Activated CD4-positive, alpha-beta T cell treated with anti-CD3 and anti-CD28 coated beads, Interleukin-2, amount 50 U/mL, for 1 hour (primary cell): ENCODE measurements around the gene GRAMD1A.
"Not testable (repeated sequence)": the region's sequence is repeated elsewhere in the genome, so short reads cannot be mapped to it uniquely, and the experiment has no call there.

Experiments
- DNase-seq: peaks from one replicate; pipeline ENCODE4 v3.0.0-alpha.2; 2020

The GRAMD1A gene

DNA sequence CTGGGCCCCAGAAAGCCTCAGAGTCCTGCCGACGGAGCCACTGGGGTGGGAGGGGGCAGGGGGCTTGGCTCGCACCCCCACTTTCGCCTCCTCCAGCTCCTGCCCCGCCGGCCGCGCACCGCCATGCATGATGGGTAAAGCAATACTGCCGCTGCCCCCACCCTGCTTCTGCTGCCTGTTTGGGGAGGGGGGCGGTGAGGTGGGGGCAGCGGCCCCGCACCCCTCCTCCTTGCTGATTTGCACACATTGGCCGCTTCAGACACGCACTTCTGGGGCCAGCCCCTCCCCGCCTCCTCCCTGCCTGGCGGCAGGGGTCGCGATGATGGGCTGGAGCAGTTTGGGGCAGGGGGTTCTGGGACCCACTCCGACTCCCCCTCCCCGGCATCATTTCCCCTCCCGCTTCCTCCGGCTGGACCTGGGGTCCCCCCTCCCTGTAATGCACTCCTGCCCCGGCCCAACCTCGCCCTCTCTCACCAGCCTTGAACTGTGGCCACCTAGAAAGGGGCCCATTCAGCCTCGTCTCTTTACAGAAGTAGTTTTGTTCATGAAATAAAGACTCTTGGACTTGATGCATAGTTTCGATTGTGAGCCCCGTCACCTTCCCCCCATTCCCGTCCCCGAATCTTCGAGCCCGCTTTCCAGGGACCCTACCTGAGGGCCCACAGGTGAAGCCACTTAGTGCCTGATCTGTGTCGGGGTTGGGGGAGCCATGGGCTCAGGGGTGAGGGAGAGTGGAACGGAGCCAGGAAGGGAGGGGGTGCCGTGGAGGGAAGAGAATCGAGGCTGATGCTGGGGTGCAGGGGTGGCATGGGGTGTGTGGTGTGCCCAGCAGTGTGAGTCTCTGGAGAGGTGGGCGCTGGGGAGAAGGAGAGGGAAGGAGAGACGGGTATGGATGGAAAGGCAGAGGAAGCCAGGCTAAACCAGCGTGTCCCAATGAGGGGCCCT is 40.0 kb downstream of the GRAMD1A start:
- no peak for DNase-seq

DNA sequence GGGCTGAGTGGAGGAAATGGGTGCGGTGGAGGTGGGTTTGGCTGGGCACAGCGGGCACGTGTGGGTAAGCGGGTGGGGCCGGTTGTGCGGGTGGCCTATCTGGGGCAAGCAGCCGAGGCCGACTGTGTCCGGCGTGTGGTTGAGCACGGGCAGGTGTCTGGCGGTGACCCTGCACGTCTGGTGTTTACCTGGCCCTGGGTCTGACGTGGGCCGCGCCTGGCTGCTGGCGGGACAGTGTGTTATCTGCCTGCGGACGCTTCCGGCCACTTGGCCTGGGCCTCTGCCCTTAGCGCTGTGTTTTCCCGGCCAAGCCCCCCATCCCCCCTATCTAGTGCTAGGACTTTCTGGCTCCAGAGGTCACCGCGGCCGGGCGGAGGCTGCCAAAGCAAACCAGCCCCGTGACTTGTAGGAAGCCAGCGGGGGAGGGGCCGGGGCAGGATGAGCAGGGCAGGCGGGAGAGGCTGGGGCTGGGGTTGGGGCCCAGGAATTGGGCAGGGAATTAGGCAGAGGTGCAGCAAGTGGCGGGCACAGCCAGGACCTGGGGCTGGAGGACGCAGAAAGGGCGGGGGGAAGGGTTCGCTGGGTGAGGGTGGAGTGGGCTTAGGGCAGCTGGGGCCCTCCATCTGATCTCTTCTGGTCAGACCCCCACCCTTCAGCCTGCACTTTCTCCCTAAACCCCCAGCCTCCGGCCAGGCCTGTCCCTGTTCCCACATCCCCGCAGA is 40.9 kb downstream of the GRAMD1A start:
- peak; percentile 29 for DNase-seq

DNA sequence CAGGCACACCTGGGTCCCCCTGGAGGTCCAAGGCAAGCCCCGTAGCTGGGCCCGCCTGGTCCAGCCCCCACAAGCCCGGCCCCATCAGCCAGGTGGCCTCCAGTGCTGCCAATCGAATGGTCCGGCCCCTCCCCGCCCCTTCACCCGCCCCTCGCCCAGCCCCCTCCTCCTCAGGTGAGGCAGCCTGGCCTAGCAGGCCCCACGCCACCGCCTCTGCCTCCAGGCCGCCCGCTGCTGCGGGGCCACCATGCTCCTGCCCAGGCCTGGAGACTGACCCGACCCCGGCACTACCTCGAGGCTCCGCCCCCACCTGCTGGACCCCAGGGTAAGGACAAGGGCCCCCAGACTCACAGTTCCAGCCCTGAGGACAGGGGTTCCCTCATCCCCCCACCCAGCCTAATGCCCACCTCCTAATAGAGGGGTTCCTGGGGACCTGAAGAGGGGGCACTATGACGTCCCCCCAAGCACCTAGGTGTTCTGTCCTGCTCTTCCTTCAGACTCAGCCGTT is 41.5 kb downstream of the GRAMD1A start, which contains the start of gene HPN:
Gene HPN, plus strand, starts transcription at position 174 of the 508 bp plus-strand sequence. CDS start 786 bp downstream, outside the sequence.
- DNase-seq, result no peak

DNA sequence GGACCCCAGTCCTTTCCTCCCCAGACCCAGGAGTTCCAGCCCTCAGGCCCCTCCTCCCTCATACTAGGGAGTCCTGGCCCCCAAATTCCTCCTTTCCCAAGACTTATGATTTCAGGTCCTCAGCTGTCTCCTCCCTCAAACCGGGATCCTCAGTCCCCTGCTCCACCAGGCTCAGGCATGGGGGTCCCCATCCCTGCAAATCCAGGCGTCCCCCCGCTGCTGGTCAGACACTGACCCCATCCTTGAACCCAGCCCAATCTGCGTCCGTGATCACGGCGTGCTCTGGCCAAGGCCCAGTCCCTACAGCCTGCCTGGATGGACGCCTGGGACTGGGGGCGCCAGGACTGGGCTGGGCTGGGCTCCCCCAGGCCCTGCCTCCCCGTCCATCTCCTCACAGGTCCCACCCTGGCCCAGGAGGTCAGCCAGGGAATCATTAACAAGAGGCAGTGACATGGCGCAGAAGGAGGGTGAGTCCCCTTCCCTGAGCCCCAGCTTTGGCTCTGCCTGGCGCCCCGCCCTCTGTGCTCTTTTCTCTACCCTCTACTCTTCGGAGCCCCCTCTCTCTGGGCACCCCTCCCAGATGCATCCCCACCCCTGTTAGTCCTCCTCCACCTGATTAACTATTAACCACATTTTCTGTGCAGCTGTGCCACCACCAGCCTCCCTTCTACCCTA is 42.1 kb downstream of the GRAMD1A start:
- DNase-seq, result no peak

DNA sequence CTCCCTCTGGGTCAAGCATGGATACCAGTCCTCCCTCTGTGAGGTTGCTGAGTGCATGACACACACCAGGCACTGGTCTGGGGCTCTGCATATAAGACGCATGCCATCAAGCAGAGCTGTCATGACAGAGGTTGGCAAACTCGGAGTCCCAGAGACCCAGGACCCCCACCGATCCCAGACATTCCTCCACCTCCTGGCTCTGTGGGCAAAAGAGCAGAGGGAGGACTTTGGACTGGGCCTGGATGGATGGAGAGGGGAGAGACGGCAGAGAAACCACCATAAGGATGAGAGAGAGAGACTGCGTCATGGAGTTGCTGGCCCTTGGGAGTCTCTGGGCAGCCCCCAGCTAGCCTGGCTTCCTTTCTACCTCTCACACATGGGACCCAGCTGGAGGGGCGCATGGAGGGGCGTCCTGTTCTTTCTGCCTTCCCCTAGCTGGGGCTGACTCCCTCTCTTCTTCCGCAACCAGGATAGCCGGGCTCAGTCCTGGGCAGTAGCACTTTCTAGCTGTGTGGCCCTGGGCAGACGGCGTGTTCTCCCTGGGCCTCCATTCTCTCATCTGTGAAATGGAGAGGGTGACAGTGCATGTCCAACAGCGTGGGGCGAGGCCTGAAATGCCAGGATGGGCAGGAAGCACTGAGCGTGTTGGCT is 43.0 kb downstream of the GRAMD1A start:
- DNase-seq, result no peak

DNA sequence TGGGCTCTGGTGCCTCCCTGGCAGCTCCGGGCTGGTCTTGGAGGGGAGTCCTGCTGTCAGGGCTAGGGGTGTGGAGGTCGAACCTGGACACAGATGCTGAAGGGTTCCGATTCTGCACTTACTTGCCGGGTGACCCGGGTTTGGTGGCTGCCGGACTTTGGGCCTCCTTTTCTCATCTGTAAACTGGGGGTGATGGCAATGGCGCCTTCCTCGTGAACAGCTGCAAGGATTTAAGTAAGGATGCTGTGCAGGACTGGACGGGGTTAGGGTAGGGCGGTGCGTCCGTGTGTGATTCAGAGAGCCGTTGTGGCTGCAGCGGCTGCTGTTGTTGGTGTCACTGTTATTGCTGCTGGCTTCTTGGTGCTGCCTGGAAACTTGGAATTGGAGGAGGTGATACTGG is 43.8 kb downstream of the GRAMD1A start:
- DNase-seq, result no peak

DNA sequence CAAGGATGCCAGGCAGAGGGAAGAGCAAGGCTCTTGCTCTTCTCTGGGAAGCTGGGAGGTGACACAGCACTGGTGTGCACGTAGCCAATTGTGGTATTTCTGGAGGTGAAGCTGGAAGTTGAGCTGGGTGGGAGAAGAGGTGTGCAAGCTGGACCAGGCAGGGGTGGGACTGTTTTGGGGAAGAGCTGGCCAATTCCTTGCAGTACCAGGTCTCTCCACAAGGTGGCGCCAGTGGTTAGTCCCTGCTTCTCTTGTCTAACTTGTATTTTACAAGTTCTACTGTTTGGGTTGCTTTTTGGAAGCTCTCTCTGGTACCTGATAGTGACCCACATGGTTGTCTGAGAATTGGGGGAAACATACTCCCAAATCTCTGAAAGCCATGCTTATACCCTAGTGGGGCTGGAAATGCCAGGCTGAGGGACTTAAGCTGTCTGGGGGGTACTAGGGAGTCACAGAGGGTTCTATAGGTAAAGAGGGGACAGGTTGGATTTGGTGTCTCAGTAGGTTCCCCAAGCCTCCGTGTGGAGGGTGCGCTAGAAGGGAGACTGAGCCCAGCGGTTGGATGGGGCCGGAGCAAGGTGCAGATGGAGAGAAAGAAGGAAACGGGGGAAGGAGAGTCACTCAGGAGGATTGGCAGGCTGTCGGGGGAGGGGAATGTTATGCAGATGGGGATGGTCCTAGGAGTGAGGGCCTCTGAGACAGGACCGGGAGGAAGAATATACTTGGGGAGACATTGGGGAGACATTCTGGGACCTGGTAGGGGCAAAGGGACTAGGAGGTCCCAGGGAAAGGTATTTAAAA is 44.4 kb downstream of the GRAMD1A start:
- DNase-seq, result peak; percentile 66

DNA sequence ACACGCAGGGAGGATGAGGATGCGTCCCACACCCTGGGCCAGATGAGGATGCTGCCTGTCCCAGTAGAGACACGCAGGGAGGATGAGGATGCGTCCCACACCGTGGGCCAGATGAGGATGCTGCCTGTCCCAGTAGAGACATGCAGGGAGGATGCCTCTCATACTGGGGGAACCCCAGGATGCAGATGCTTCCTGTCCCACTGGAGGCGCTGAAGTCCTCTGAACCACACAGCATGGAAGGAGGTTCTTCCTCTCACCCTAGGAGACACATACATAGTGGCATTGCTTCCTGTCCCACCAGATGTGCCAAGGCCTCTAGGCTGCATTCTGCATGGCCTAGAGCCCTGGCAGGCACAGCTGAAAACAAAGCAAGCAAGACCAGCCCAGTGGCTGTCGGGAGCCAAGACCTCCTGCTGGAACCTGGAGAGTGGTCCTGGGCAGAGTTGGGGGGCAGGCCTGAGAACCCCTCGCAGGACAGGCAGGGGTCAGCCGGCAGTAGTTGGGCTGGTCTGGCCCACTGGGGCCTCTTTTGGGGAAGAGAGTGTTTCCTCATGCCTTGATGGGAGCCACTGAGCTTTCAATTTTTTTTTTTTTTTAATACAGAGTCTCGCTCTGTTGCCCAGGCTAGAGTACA is 45.7 kb downstream of the GRAMD1A start:
- peak; percentile 25 for DNase-seq

DNA sequence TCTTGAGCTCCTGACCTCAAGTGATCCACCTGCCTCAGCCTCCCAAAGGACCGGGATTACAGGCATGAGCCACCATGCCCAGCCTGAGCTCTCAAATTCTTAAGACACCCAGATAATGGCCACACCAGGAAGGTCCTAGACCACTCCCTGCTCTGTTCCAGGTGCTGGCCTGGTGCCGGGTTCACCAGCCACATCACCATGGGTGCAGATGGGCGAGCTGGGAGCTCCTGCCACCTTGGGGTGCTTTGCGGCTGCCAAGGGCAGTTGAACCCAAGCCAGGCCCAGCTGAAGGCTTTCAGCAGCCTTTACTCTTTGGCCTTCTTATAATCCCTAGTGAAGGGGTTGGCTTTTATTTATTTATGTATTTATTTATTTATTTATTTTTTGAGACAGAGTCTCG is 46.3 kb downstream of the GRAMD1A start:
- no peak for DNase-seq

DNA sequence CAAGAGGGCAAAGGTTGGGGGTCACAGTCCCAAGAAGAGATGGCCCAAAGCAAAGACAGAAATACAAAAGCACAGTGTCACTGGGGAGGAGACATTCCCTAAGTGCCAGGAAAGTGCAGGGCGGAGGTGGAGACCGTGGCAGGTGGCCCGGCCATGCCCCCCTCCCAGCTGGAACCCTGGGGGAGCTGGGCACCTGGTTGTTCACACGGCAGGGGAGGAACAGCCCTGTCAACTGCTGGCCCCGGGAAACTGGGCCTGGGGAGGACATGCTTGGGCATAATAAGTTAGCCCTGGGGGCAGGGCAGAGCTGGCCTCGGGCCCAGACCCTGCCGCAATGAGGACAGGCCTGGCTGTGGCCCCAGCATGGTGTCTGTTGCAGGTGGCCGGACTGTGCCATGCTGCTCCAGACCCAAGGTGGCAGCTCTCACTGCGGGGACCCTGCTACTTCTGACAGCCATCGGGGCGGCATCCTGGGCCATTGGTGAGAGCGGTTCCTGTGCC is 48.8 kb downstream of the GRAMD1A start:
- DNase-seq, result no peak

DNA sequence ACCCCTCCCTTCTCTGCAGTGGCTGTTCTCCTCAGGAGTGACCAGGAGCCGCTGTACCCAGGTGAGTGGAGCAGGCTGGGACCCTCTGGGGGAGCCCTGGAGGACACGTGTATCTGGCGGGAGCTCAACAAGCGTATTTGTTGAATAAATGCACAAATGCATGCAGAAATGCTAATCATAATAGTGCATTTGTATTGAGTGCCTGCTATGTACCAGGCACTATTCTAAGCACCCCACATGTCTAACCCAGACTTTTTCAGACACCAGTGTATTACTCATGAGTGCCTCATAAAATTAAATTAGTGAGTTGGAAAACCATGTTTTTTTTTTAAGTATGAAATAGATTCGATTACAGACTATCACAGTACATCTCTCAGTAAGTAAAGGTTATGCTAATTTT is 49.3 kb downstream of the GRAMD1A start:
- no peak for DNase-seq

DNA sequence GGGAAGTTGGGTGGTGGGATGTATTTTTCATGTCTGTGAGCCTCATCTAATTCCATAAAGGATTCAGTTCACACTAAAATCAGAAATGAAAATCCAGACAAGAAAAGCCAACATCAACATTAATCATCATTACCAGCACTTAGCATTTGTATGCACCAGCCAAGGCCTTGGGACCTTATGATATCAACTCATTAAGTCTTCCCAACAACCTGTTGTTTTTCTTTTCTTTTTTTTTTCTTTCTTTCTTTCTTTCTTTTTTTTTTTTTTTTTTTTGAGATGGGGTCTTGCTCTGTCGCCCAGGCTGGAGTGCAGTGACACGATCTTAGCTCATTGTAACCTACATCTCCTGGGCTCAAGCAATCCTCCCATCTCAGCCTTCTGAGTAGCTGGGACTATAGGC is 50.5 kb downstream of the GRAMD1A start:
- DNase-seq, result not testable (repeated sequence)

DNA sequence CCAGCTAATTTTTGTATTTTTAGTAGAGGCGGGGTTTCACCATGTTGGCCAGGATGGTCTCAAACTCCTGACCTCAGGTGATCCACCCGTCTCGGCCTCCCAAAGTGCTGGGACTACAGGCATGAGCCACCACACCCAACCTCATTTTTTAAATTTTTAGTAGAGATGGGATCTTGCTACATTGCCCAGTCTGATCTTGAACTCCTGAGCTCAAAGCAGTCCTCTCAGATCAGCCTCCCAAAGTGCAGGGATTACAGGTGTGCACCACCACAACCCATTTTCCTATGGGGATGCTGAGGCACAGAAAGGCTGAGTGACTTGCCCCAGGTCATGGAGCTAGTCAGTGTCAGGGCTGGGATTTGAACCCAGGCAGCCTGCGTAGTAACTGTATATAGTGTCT is 51.1 kb downstream of the GRAMD1A start:
- DNase-seq, result not testable (repeated sequence)

DNA sequence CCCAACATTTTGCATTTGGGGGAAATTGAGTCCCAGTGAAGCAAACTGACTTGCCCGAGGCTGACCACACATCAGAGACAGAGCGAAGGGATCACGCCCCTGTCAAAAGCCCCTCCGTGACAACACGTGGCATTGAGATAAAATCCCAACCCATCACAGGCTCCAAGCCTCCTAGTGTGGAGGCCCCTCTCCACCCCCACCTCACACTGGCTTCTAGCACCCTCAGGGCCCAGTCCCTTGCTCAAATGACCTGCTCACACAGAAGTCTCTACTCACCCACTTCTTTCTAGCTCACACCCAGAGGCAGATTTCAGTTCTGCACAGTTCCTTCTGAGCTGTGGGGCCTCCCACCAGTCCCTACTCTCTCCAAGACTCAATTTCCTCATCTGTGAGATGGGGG is 51.7 kb downstream of the GRAMD1A start:
- DNase-seq, result no peak

DNA sequence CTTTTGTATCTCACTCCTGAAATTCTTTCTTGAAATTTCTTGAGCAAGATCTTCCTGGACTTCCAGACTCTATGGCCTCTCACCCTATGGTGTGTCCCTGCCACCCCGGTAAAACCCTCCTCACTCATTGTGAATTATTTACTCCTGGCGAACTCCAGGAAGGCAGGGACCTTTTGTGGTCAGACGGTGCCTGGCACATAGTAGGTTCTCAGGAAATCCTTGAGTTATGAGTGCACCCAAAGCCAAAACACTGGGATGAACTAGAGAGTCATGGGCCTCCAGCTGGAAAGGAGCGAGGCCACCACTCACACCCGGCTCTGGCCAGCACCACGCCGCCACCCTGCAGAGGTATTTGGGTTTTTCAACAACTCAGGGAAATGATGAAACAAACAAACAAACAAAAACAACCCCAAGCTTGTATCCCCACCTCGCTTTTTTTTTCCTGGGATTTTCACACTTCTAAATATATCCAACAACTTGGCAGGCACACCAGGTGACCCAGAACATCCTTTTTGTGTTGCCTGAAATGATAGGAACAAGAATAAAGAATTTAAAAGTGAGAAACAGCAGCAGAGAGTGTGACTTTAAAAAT is 52.6 kb downstream of the GRAMD1A start:
- DNase-seq, result no peak

DNA sequence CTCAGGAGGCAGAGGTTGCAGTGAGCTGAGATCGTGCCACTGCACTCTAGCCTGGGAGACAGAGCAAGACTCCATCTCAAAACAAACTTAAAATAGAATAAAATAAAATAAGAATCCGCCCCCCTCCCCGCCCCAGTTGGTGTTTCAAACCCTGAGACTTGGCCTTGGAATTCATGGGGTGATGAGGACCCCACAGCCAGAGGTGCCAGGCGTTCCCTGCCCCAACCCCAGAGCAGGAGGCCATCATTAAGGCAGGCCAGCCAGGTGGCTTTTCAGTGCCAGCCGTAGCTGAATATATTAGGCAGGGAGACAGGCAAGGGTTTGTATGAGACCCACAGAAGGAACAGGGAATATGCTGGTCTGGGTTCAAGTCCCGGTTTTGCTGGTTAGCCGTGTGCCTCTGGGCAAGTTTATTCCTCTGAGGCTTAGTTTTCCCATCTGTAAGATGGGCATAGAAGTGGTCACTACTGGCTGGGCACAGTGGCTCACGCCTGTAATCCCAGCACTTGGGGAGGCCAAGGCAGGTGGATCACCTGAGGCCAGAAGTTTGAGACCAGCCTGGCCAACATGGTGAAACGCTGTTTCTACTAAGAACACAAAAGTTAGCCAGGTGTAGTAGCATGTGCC is 53.7 kb downstream of the GRAMD1A start:
- no peak for DNase-seq

DNA sequence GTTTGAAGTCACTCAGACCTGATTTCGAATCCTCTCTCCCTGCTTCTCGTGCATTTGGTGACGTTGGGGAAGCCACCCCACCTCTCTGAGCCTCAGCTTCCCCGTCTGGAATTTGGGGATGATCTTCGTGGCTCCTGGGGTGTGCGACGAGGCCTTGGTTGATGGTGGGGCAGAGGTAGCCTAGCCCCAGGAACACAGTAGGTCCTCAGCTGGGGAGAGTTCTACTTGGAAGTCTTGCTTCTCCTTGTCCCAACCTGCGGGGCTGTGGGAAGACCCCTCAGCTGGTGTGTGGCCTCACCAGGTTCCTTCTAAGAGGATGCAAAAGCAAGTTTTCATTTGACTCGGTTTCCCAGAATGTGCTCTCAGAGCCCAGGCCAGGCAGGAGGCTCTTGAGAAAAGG is 54.5 kb downstream of the GRAMD1A start:
- DNase-seq, result no peak

DNA sequence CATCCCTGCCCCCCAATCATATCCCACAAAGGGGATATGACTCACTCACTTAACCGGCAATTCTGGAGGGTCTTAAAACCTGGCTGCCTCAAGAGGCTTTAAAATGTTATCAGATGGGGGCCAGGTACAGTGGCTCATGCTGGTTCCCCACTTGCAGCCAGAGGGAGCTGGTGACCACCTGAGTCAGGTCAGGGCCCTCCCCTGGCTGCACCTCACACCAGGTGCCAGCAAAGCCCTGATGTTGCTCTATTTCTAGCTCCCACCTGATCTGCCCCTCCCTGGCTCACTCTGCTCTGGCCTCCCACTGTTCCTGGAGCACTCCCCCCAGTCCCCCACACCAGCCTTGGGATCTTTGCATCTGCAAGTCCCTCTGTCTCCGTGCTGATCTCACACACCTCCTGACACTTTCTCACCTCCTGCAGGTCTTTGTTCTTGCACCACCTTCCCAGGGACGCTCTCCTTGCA is 55.6 kb downstream of the GRAMD1A start:
- DNase-seq, result no peak

DNA sequence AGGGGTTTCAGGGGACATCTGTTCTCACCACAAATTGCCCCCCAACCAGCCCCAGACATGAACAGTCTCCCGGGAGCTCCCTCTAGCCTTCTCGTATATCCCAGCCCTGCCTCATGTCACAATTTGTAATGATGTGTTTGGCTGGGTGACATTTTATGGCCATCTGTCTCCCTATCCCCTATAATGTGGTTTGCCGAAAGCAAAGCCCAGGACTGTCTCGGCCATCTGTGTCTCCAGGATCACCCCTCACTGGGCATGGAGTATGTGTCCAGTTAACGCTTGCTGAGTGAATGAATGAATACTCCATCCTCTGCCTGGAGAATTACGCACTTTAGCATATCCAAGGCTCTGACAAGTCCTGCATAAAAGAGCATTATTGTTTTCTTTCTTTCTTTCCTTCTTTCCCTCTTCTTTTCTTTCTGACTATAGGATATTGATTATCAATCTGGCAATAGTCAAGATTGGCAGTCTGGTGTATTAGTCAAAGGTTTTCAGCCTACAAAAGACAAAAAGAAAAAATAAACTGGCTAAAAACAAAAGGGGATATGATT is 56.5 kb downstream of the GRAMD1A start:
- no peak for DNase-seq

DNA sequence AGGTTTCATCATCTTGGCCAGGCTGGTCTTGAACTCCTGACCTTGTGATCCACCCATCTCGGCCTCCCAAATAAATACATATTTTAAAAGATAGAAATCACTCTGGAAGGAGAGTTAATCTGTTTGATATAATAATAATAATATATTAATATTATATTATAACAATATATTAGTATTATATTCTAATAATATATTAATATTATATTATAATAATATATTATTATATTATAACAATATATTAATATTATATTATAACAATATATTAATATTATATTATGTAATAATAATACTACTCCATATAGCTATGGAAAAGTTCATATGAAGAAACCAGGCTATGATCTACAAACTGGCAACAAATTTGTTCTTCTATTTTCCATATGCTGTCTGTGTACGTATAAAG is 58.2 kb downstream of the GRAMD1A start:
- no peak for DNase-seq
